CD4-positive, alpha-beta T cell treated with Interleukin-12 subunit alpha and Interleukin-12 subunit beta, for 1 hour (primary cell): Measurements from ENCODE around the gene DEDD.

Source experiments
- DNase-seq: peaks from one replicate; pipeline ENCODE4 v3.0.0-alpha.2; 2020

DEDD gene

GRCh38 chr1:161162806-161163205, 30.3 kb upstream of the DEDD start:
- no peak for DNase-seq

GRCh38 chr1:161162052-161162451, 29.6 kb upstream of the DEDD start:
- DNase-seq: no peak

- DNase-seq: no peak
These were observed 29.2 kb upstream of the DEDD start for GRCh38 chr1:161161652-161162051.

- DNase-seq: no peak
These were observed 28.2 kb upstream of the DEDD start for GRCh38 chr1:161160671-161161145.

- DNase-seq: no peak
These were observed 27.4 kb upstream of the DEDD start for GRCh38 chr1:161159913-161160243.

GRCh38 chr1:161159087-161159912, 26.8 kb upstream of the DEDD start, which contains the start of gene USP21:
USP21 (plus strand) TSS chr1:161159500; CDS start chr1:161160641, 1,141 bp downstream.
- DNase-seq: peak; percentile 94

GRCh38 chr1:161158316-161159010, 26.0 kb upstream of the DEDD start:
- DNase-seq: no peak

GRCh38 chr1:161157867-161158266, 25.4 kb upstream of the DEDD start:
- no peak for DNase-seq

GRCh38 chr1:161153682-161154337, 21.3 kb upstream of the DEDD start, which contains the start of gene UFC1:
UFC1 (plus strand) TSS chr1:161153978; CDS start chr1:161153998, 20 bp downstream.
- DNase-seq: peak; percentile 91

GRCh38 chr1:161153176-161153575, 20.7 kb upstream of the DEDD start:
- no peak for DNase-seq

GRCh38 chr1:161145832-161146231, 13.4 kb upstream of the DEDD start:
- DNase-seq: no peak

GRCh38 chr1:161140755-161141400, 8.4 kb upstream of the DEDD start:
- DNase-seq: no peak

GRCh38 chr1:161139766-161140165, 7.3 kb upstream of the DEDD start:
- DNase-seq: peak; percentile 68

- no peak for DNase-seq
These were observed 6.0 kb upstream of the DEDD start for GRCh38 chr1:161138431-161138830.

GRCh38 chr1:161137881-161138280, 5.4 kb upstream of the DEDD start:
- no peak for DNase-seq

- DNase-seq: no peak
These were observed 813 bp upstream of the DEDD start for GRCh38 chr1:161133220-161133740.

- DNase-seq: peak; percentile 36
These were observed 701 bp downstream of the DEDD start for GRCh38 chr1:161131523-161132409.

GRCh38 chr1:161130266-161130665, 2.2 kb downstream of the DEDD start:
- no peak for DNase-seq

GRCh38 chr1:161128591-161129420, 3.7 kb downstream of the DEDD start:
- DNase-seq: no peak

GRCh38 chr1:161127649-161128048, 4.8 kb downstream of the DEDD start:
- no peak for DNase-seq

GRCh38 chr1:161122967-161123366, 9.5 kb downstream of the DEDD start:
- no peak for DNase-seq
